ENCODE measurements around the gene FRAS1.

FRAS1 gene

DNA sequence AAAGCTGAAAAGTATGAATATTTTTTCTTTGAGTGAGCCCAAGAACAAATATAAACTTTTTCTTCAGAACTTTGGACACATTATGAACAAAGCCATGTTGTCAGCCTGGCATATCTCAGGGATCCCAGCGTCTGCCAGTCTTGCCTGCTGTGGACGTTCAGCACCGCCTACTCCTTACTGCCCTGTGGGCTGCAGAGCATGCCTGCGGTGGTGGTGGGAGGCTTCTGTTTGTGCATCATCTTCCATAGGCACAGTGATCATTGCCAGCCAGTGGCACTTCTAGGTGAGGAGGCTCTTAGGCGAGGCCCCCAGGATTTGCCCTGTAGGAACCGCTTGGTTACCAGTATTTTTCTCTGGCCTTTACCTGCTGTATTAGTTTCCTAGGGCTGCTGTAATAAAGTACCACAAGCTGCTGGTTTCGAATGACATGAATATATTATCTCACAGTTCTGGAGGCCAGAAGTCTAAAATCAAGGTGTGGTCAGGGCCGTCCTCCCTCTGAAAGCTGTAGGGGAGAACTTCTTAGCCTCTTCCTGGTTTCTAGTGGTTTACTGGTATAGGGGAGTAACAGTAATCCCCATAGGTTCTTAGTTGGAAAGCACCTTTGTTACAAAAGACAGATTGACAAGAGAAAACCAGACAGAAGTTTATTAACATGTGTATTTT is 509.8 kb downstream of the FRAS1 start:
- peak; percentile 69 for ATAC-seq
- H3K9me3 Mint-ChIP-seq = no peaks in the 10 kb centered on the region
- H3K4me3 Mint-ChIP-seq = no peak overlapping the region
- no peaks in the 10 kb centered on the region for H3K36me3 Mint-ChIP-seq
- peaks cover 7% of the 10 kb centered on the region for H3K4me1 Mint-ChIP-seq
- H3K27me3 Mint-ChIP-seq = peaks cover 21% of the 10 kb centered on the region
- no peak overlapping the region for H3K27ac Mint-ChIP-seq

DNA sequence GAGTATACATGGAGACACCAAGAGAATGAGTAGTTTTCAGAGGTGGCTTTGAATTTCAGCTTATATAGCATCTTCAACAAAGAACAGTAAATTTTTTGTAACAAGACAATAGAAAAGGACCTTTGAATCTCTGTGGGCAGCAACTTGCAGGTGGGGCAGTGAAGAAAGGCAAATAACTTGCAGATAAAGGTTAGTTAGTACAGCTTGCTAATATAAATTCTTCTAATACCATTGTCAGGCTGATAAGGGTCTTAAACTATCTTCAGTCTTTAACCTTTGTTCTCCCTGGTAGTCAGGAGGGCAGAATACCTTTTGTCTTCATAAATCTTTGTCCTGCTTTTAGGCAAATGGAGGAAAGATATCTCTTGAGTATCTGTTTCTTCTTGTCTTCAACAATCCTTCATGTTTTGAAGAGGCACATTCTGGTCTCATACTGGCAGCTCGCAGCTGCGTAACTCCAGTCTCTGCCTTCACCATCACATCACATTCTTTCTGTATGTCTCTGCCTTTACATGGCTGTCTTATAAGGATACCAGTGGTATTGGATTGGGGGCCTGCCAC is 510.5 kb downstream of the FRAS1 start:
- Mint-ChIP-seq H3K9me3 (no peaks in the 10 kb centered on the region), H3K36me3 (no peaks in the 10 kb centered on the region), H3K27ac (no peak overlapping the region), H3K4me3 (no peak overlapping the region), H3K27me3 (peaks cover 15% of the 10 kb centered on the region), H3K4me1 (peaks cover 7% of the 10 kb centered on the region)
- ATAC-seq = no peak

DNA sequence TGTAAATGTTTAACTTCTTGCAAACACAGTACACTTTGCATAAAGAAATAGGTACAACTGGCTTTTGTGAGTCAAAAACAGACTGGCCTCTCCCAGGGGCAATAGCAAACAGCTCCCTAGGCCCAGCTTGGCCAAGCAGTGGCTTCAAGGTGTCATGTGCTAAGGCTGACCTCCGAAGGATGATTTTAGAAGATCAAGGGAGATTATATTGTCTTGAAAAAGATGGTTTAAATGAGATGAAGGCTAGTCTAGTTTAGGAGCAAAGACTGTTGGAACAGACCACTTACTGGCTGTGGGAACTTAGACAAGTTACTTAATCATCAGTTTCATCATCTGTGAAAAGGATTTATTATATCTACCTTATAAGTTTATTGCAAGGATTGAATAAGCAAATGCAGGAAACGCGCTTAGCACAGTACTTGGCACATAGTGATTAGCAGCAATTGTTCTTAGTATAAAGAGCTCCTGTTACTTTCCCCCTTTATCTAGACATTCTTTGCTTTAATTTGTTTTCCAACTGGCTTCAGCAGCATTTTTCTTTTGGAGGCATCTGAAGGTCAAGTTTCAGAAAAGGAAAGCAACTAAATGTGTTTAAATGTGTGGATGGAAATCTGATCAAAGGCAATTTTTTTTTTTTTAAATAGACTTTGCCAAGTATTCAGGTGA is 511.6 kb downstream of the FRAS1 start:
- H3K27me3 Mint-ChIP-seq = peaks cover 10% of the 10 kb centered on the region
- H3K36me3 Mint-ChIP-seq = no peaks in the 10 kb centered on the region
- no peak overlapping the region for H3K4me3 Mint-ChIP-seq
- no peak overlapping the region for H3K27ac Mint-ChIP-seq
- no peaks in the 10 kb centered on the region for H3K9me3 Mint-ChIP-seq
- H3K4me1 Mint-ChIP-seq = peaks cover 7% of the 10 kb centered on the region
- ATAC-seq = no peak

GRCh38 chr4:78569306-78569821 is 512.2 kb downstream of the FRAS1 start:
- H3K27ac Mint-ChIP-seq = no peak overlapping the region
- H3K4me3 Mint-ChIP-seq = no peak overlapping the region
- no peaks in the 10 kb centered on the region for H3K9me3 Mint-ChIP-seq
- no peaks in the 10 kb centered on the region for H3K36me3 Mint-ChIP-seq
- no peak for ATAC-seq
- H3K27me3 Mint-ChIP-seq = peaks cover 10% of the 10 kb centered on the region
- peaks cover 7% of the 10 kb centered on the region for H3K4me1 Mint-ChIP-seq

GRCh38 chr4:78570117-78570516 is 513.0 kb downstream of the FRAS1 start:
- Mint-ChIP-seq H3K27ac (no peak overlapping the region), H3K36me3 (no peaks in the 10 kb centered on the region), H3K4me3 (no peak overlapping the region), H3K27me3 (peaks cover 5% of the 10 kb centered on the region), H3K9me3 (no peaks in the 10 kb centered on the region), H3K4me1 (peaks cover 7% of the 10 kb centered on the region)
- no peak for ATAC-seq

GRCh38 chr4:78571804-78572203 is 514.7 kb downstream of the FRAS1 start:
- Mint-ChIP-seq H3K27me3 (no peaks in the 10 kb centered on the region), H3K4me1 (peaks cover 7% of the 10 kb centered on the region), H3K9me3 (peaks cover 3% of the 10 kb centered on the region), H3K27ac (no peak overlapping the region), H3K36me3 (no peaks in the 10 kb centered on the region), H3K4me3 (no peak overlapping the region)
- ATAC-seq = no peak

- no peak for ATAC-seq
- Mint-ChIP-seq H3K4me3 (no peak overlapping the region), H3K36me3 (no peaks in the 10 kb centered on the region), H3K27ac (no peak overlapping the region), H3K9me3 (peaks cover 3% of the 10 kb centered on the region), H3K27me3 (no peaks in the 10 kb centered on the region), H3K4me1 (no peaks in the 10 kb centered on the region)
These were observed 521.7 kb downstream of the FRAS1 start for GRCh38 chr4:78578674-78579425.

DNA sequence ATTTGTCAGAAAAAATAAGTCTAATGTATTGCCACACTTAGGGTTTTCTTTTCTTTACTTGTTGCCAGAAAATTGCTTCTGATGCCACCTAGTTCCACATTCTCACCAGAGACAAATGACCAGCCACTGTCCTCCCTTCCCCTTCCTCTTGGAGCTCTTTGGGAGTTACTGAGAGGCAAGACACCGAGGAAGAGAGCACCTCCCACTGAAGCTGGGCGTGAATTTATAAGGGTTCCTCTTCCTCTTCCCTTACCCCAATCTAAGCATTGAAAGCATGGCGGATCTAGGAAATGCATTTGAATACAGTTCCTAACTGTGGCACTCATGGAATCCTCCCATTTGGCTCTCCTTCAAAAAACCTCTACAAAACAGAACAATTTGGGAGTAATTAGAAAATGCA is 524.5 kb downstream of the FRAS1 start:
- no peaks in the 10 kb centered on the region for H3K36me3 Mint-ChIP-seq
- no peaks in the 10 kb centered on the region for H3K9me3 Mint-ChIP-seq
- ATAC-seq = no peak
- H3K4me1 Mint-ChIP-seq = no peaks in the 10 kb centered on the region
- no peak overlapping the region for H3K27ac Mint-ChIP-seq
- no peak overlapping the region for H3K4me3 Mint-ChIP-seq
- no peaks in the 10 kb centered on the region for H3K27me3 Mint-ChIP-seq

- no peaks in the 10 kb centered on the region for H3K27me3 Mint-ChIP-seq
- no peaks in the 10 kb centered on the region for H3K9me3 Mint-ChIP-seq
- H3K4me3 Mint-ChIP-seq = no peak overlapping the region
- no peak overlapping the region for H3K27ac Mint-ChIP-seq
- H3K36me3 Mint-ChIP-seq = no peaks in the 10 kb centered on the region
- H3K4me1 Mint-ChIP-seq = peaks cover 10% of the 10 kb centered on the region
- ATAC-seq = no peak
These were observed 527.9 kb downstream of the FRAS1 start for GRCh38 chr4:78584863-78585547.

GRCh38 chr4:78585633-78586032 is 528.5 kb downstream of the FRAS1 start:
- H3K9me3 Mint-ChIP-seq = no peaks in the 10 kb centered on the region
- no peaks in the 10 kb centered on the region for H3K27me3 Mint-ChIP-seq
- peaks cover 10% of the 10 kb centered on the region for H3K4me1 Mint-ChIP-seq
- no peak for ATAC-seq
- H3K36me3 Mint-ChIP-seq = no peaks in the 10 kb centered on the region
- H3K4me3 Mint-ChIP-seq = no peak overlapping the region
- no peak overlapping the region for H3K27ac Mint-ChIP-seq

DNA sequence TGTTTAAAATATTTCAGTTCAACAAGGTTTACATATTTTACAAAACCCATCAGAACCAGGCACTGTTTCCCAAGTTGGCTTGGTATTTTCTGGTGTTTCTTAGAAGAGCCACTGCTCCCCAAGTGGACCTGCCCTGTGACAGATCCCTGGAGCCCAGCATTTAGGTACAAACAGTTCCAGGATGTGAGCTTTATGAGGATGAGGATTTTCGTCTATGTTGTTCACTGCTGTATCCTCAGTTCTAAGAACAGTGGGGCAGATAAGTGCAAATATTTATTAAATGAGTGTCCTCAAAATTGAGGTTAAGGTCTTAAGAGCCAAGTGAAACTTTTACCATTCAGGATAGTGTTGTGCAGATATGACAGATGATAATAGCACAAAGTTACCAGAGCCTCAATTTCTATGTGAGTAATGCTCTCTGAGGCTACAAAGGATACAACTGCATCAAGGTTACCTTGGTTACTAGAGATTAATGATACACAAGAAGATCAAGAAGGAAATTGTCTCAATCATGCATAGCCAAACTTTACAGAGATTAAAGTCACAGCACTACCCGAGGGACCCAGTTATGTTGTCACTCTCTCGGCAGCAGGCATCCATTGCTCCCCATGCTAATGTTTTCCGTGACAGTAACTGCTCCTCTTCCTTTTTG is 531.9 kb downstream of the FRAS1 start:
- no peak for ATAC-seq
- peaks cover 2% of the 10 kb centered on the region for H3K9me3 Mint-ChIP-seq
- H3K4me3 Mint-ChIP-seq = no peak overlapping the region

DNA sequence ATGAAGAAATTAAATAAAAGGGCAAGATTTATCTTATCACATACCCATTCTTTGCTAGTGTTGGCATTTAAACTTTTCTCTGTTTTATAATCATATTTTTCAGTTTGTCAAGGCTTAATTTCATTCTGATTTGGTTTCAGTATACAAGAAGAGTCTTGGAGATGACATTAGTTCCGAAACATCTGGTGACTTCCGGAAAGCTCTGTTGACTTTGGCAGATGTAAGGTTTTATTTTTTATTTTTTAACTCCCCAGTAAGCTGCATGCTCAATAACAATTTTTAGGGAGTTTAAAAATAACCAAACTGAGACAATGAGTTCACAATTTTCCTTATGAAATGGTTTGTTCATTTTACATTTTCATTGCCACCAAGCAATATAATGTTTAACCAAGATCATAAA is 534.3 kb downstream of the FRAS1 start:
- no peaks in the 10 kb centered on the region for H3K36me3 Mint-ChIP-seq
- no peaks in the 10 kb centered on the region for H3K27me3 Mint-ChIP-seq
- H3K4me3 Mint-ChIP-seq = no peak overlapping the region
- H3K27ac Mint-ChIP-seq = no peak overlapping the region
- H3K4me1 Mint-ChIP-seq = peaks cover 19% of the 10 kb centered on the region
- no peak for ATAC-seq
- H3K9me3 Mint-ChIP-seq = peaks cover 2% of the 10 kb centered on the region

More for the DNA sequence above, 531.9 kb downstream of the FRAS1 start:
- Mint-ChIP-seq H3K36me3 (no peaks in the 10 kb centered on the region), H3K27me3 (no peaks in the 10 kb centered on the region), H3K4me1 (peaks cover 19% of the 10 kb centered on the region), H3K27ac (no peak overlapping the region)

GRCh38 chr4:78592088-78592783 is 535.1 kb downstream of the FRAS1 start:
- Mint-ChIP-seq H3K9me3 (peaks cover 2% of the 10 kb centered on the region), H3K27ac (peak overlapping the region; percentile 13), H3K4me1 (peaks cover 19% of the 10 kb centered on the region), H3K4me3 (no peak overlapping the region), H3K27me3 (no peaks in the 10 kb centered on the region), H3K36me3 (no peaks in the 10 kb centered on the region)
- no peak for ATAC-seq

Measured in stimulated activated memory B cell treated with anti-CD40 and anti-IgM and Interleukin-4, amounts not matched to agents 10 μg/mL and 1 μg/mL and 100 μg/mL, for 72 hours (primary cell).